ENCODE measurements around the gene MTMR3.

The MTMR3 gene

DNA sequence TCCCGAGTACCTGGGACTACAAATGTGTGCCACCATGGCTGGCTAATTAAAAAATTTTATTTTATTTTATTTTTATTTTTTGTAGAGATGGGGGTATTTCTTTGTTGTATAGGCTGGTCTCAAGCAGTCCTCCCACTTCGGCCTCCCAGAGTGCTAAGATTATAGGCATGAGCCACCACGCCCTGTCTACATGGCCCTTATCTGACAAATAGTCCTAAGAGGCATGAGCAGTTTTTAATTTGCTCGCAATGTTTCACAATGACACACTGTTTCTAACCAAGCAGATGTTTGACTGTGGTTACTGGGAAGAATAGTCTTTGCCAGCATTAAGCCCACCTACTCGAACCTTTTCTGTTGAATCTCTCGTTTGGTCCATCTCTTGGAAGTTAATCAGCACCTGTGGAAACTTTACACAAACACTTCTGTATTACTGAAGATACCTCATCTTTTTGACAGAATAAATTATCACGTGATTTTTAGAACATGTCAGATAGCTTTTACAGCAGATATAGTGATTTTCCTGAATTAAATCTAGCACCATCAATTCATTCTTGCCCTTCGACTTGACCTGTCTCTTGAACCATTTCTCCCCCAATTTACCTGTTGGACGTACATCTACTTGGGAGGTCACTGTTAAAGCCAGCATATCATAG is 71.4 kb downstream of the MTMR3 start:
- no peaks in the 10 kb centered on the region for H3K27me3 ChIP-seq (ENCODE audit: control insufficient read depth in 1 of 2, insufficient read depth in 1 of 2, low read length in 2 of 2)
- DNase-seq: no peak
- H2BK15ac ChIP-seq (ENCODE audit: low read depth, poor library complexity, severe bottlenecking): no peak overlapping the region

DNA sequence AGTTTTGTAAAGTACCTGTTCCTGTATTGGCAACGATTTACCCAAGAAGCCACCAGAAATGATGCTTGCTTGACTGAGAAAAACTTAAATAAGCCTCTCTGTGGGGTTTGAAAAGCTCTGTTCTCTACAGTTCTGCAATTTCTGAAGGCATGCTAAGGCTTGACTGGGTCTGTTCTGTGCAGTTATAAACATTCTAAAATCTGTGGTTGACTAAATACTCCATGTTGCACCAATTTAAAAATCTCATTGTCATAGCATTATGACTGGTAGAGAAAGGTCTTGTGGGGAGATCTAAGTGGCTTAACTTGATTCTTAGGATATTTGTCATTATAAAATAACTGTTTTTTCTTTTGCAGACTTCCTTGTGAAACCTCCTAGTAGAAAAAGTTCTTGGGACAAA is 73.7 kb downstream of the MTMR3 start:
- peaks cover 0 to 6% of the 10 kb centered on the region in 2 experiments for H3K36me3 ChIP-seq (ENCODE audit: control insufficient read depth in 1 of 2, insufficient read depth in 2 of 2, low read depth in 1 of 2, low read length in 2 of 2)
- H2AK5ac ChIP-seq (ENCODE audit: low read length, severe bottlenecking): no peak overlapping the region
- no peaks in the 10 kb centered on the region for H3K4me1 ChIP-seq (ENCODE audit: control insufficient read depth, insufficient read depth, low read depth, low read length)
- H3K4me3 ChIP-seq (ENCODE audit: insufficient read depth in 1 of 2, low read depth in 1 of 2, low read length in 2 of 2): no peak overlapping the region
- peaks cover 24% of the 10 kb centered on the region for H3K79me1 ChIP-seq (replicated peaks; ENCODE audit: low read length, poor library complexity, severe bottlenecking)
- no peak overlapping the region for H3K4me2 ChIP-seq (ENCODE audit: low read length, poor library complexity, severe bottlenecking)
- H3K4ac ChIP-seq (ENCODE audit: low read depth in 1 of 2, low read length in 2 of 2): no peak overlapping the region
- no peak overlapping the region for H4K91ac ChIP-seq (ENCODE audit: low read length)
- no peak overlapping the region for H3K18ac ChIP-seq (ENCODE audit: low read depth in 1 of 2, low read length in 2 of 2)
- no peak overlapping the region for H4K8ac ChIP-seq (ENCODE audit: low read length)
- no peak overlapping the region for H2AFZ ChIP-seq (ENCODE audit: low read depth, low read length)
- H3K27me3 ChIP-seq (ENCODE audit: control insufficient read depth in 1 of 2, insufficient read depth in 1 of 2, low read length in 2 of 2): no peaks in the 10 kb centered on the region
- no peak overlapping the region for H3K9ac ChIP-seq (ENCODE audit: low read length)
- no peak overlapping the region for H3K27ac ChIP-seq (ENCODE audit: low read length, poor library complexity, severe bottlenecking)
- H3K9me3 ChIP-seq (ENCODE audit: control insufficient read depth, low read length): no peaks in the 10 kb centered on the region
- no peak overlapping the region for H2BK15ac ChIP-seq (ENCODE audit: low read depth, poor library complexity, severe bottlenecking)
- H2BK120ac ChIP-seq (ENCODE audit: low read depth, low read length): no peak overlapping the region
- WGBS: 96% methylated on average over 1 of the region's 1 CpG
- DNase-seq: no peak
- no peak overlapping the region for H3K23ac ChIP-seq (ENCODE audit: low read length in 2 of 2)
- no peak overlapping the region for H2BK12ac ChIP-seq (ENCODE audit: low read length in 2 of 2)
- no peak overlapping the region for H3K14ac ChIP-seq (ENCODE audit: low read length in 2 of 2)
- H2BK5ac ChIP-seq (ENCODE audit: low read depth, low read length, poor library complexity, severe bottlenecking): no peak overlapping the region

More for the DNA sequence above, 71.4 kb downstream of the MTMR3 start:
- Histone ChIP-seq H3K79me1 (replicated peaks; ENCODE audit: low read length, poor library complexity, severe bottlenecking) (peaks cover 21% of the 10 kb centered on the region), H3K4me2 (ENCODE audit: low read length, poor library complexity, severe bottlenecking) (no peak overlapping the region), H2AK5ac (ENCODE audit: low read length, severe bottlenecking) (no peak overlapping the region), H3K18ac (ENCODE audit: low read depth in 1 of 2, low read length in 2 of 2) (no peak overlapping the region), H3K9ac (ENCODE audit: low read length) (no peak overlapping the region), H3K4me3 (ENCODE audit: insufficient read depth in 1 of 2, low read depth in 1 of 2, low read length in 2 of 2) (no peak overlapping the region), H3K27ac (ENCODE audit: low read length, poor library complexity, severe bottlenecking) (no peak overlapping the region), H2AFZ (ENCODE audit: low read depth, low read length) (no peak overlapping the region), H4K8ac (ENCODE audit: low read length) (no peak overlapping the region), H3K23ac (ENCODE audit: low read length in 2 of 2) (no peak overlapping the region), H2BK120ac (ENCODE audit: low read depth, low read length) (no peak overlapping the region), H4K91ac (ENCODE audit: low read length) (no peak overlapping the region), H2BK12ac (ENCODE audit: low read length in 2 of 2) (no peak overlapping the region), H3K9me3 (ENCODE audit: control insufficient read depth, low read length) (no peaks in the 10 kb centered on the region), H3K14ac (ENCODE audit: low read length in 2 of 2) (no peak overlapping the region), H3K4ac (ENCODE audit: low read depth in 1 of 2, low read length in 2 of 2) (no peak overlapping the region), H3K36me3 (ENCODE audit: control insufficient read depth in 1 of 2, insufficient read depth in 2 of 2, low read depth in 1 of 2, low read length in 2 of 2) (peaks cover 0 to 2% of the 10 kb centered on the region in 2 experiments), H3K4me1 (ENCODE audit: control insufficient read depth, insufficient read depth, low read depth, low read length) (no peaks in the 10 kb centered on the region), H2BK5ac (ENCODE audit: low read depth, low read length, poor library complexity, severe bottlenecking) (no peak overlapping the region)
- WGBS: 97% methylated on average over 7 of the region's 9 CpGs

DNA sequence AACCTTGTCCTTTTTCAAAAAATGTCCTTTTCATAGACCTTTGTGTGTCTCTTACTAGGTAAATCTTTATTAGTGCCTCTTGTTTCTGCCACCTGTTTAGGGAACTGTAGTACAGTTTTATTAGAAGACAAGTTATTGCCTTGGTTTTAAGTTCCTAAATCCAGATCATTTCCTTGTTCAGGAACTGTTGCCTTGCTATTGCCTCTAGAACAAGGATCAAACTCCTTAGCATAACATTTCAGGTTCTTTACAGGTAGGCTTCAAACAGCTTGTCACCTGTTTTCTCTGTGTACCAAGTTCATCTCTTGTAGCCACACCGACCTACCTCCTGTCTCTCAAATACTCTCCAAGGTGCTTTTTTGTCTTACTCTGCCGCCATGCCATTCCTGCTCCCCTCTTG is 75.2 kb downstream of the MTMR3 start:
- H3K9me3 ChIP-seq (ENCODE audit: control insufficient read depth, low read length): no peaks in the 10 kb centered on the region
- 94% methylated on average over 2 of the region's 2 CpGs for WGBS

DNA sequence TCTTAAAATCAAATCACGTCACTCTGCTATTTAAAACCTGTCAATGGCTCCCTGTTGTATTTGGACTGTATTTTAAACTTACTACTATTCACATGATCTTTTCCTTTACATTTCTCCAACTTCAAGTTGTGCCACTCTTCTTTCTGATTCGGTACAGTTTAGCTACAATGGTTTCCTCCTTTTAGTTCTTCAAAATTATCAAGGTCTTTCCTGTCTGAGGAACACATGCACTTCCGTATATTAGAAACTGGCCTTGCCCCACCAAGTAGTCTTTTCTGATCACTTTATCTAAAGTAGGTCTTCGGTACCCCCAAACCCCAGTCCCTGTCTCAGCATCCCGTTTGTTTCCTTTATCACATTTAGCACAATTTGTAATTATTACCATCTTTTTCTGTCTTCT is 81.8 kb downstream of the MTMR3 start:
- Histone ChIP-seq H3K27me3 (ENCODE audit: control insufficient read depth in 1 of 2, insufficient read depth in 1 of 2, low read length in 2 of 2) (no peaks in the 10 kb centered on the region), H2BK15ac (ENCODE audit: low read depth, poor library complexity, severe bottlenecking) (no peak overlapping the region), H3K9ac (ENCODE audit: low read length) (no peak overlapping the region), H3K4me1 (ENCODE audit: control insufficient read depth, insufficient read depth, low read depth, low read length) (no peaks in the 10 kb centered on the region), H3K27ac (ENCODE audit: low read length, poor library complexity, severe bottlenecking) (no peak overlapping the region), H3K79me1 (replicated peaks; ENCODE audit: low read length, poor library complexity, severe bottlenecking) (peaks cover 23% of the 10 kb centered on the region), H2BK120ac (ENCODE audit: low read depth, low read length) (no peak overlapping the region), H3K4me2 (ENCODE audit: low read length, poor library complexity, severe bottlenecking) (no peak overlapping the region), H3K18ac (ENCODE audit: low read depth in 1 of 2, low read length in 2 of 2) (no peak overlapping the region), H3K4ac (ENCODE audit: low read depth in 1 of 2, low read length in 2 of 2) (no peak overlapping the region), H4K8ac (ENCODE audit: low read length) (no peak overlapping the region), H4K91ac (ENCODE audit: low read length) (no peak overlapping the region), H2AFZ (ENCODE audit: low read depth, low read length) (no peak overlapping the region), H3K14ac (ENCODE audit: low read length in 2 of 2) (no peak overlapping the region), H3K36me3 (ENCODE audit: control insufficient read depth in 1 of 2, insufficient read depth in 2 of 2, low read depth in 1 of 2, low read length in 2 of 2) (peaks cover 0 to 11% of the 10 kb centered on the region in 2 experiments), H3K9me3 (ENCODE audit: control insufficient read depth, low read length) (no peaks in the 10 kb centered on the region), H2BK5ac (ENCODE audit: low read depth, low read length, poor library complexity, severe bottlenecking) (no peak overlapping the region), H2BK12ac (ENCODE audit: low read length in 2 of 2) (no peak overlapping the region), H3K23ac (ENCODE audit: low read length in 2 of 2) (no peak overlapping the region), H3K4me3 (ENCODE audit: insufficient read depth in 1 of 2, low read depth in 1 of 2, low read length in 2 of 2) (no peak overlapping the region), H2AK5ac (ENCODE audit: low read length, severe bottlenecking) (no peak overlapping the region)
- whole genome bisulfite sequencing: 87% methylated on average over 4 of the region's 5 CpGs
- DNase-seq: no peak

More for the DNA sequence above, 75.2 kb downstream of the MTMR3 start:
- Histone ChIP-seq H3K27me3 (ENCODE audit: control insufficient read depth in 1 of 2, insufficient read depth in 1 of 2, low read length in 2 of 2) (no peaks in the 10 kb centered on the region), H3K4ac (ENCODE audit: low read depth in 1 of 2, low read length in 2 of 2) (no peak overlapping the region), H3K23ac (ENCODE audit: low read length in 2 of 2) (no peak overlapping the region), H3K4me2 (ENCODE audit: low read length, poor library complexity, severe bottlenecking) (no peak overlapping the region), H4K91ac (ENCODE audit: low read length) (no peak overlapping the region), H2BK12ac (ENCODE audit: low read length in 2 of 2) (no peak overlapping the region), H2BK120ac (ENCODE audit: low read depth, low read length) (no peak overlapping the region), H3K14ac (ENCODE audit: low read length in 2 of 2) (no peak overlapping the region), H3K4me1 (ENCODE audit: control insufficient read depth, insufficient read depth, low read depth, low read length) (no peaks in the 10 kb centered on the region), H3K36me3 (ENCODE audit: control insufficient read depth in 1 of 2, insufficient read depth in 2 of 2, low read depth in 1 of 2, low read length in 2 of 2) (peaks cover 0 to 10% of the 10 kb centered on the region in 2 experiments), H2BK15ac (ENCODE audit: low read depth, poor library complexity, severe bottlenecking) (no peak overlapping the region), H3K9ac (ENCODE audit: low read length) (no peak overlapping the region), H3K4me3 (ENCODE audit: insufficient read depth in 1 of 2, low read depth in 1 of 2, low read length in 2 of 2) (no peak overlapping the region), H3K27ac (ENCODE audit: low read length, poor library complexity, severe bottlenecking) (no peak overlapping the region), H3K18ac (ENCODE audit: low read depth in 1 of 2, low read length in 2 of 2) (no peak overlapping the region), H2BK5ac (ENCODE audit: low read depth, low read length, poor library complexity, severe bottlenecking) (no peak overlapping the region), H4K8ac (ENCODE audit: low read length) (no peak overlapping the region), H2AFZ (ENCODE audit: low read depth, low read length) (no peak overlapping the region), H2AK5ac (ENCODE audit: low read length, severe bottlenecking) (no peak overlapping the region), H3K79me1 (replicated peaks; ENCODE audit: low read length, poor library complexity, severe bottlenecking) (peaks cover 25% of the 10 kb centered on the region)
- no peak for DNase-seq

Measured in mesenchymal stem cell (in vitro differentiated cells and primary cell).